ENCODE measurements around the gene NFIC.
A peak's percentile ranks its signal among the peaks of the same experiment; 100 is the strongest.

Gene NFIC

GRCh38 chr19:3481241-3482090 is 115.1 kb downstream of the NFIC start:
- DNase-seq: no peak

- DNase-seq: no peak
These were observed 116.3 kb downstream of the NFIC start for GRCh38 chr19:3482507-3483225.

- peak in 1 of 58 donors; percentile 12 for DNase-seq
These were observed 116.8 kb downstream of the NFIC start, which contains the start of gene SMIM44 for GRCh38 chr19:3483226-3483628. SMIM44 (minus strand) TSS chr19:3483441; CDS start chr19:3483403, 38 bp downstream.

- DNase-seq: no peak
These were observed 125.2 kb downstream of the NFIC start for GRCh38 chr19:3491396-3492119.

GRCh38 chr19:3492131-3492839 is 125.9 kb downstream of the NFIC start:
- no peak for DNase-seq

GRCh38 chr19:3492919-3493318 is 126.5 kb downstream of the NFIC start:
- DNase-seq: no peak

- DNase-seq: no peak
These were observed 127.3 kb downstream of the NFIC start for GRCh38 chr19:3493651-3494050.

GRCh38 chr19:3494051-3494450 is 127.7 kb downstream of the NFIC start:
- peak in 56 of 58 donors; percentile 15 to 98 (median 82) for DNase-seq

GRCh38 chr19:3494559-3494958 is 128.2 kb downstream of the NFIC start:
- DNase-seq: peak in 1 of 58 donors; percentile 37

- DNase-seq: no peak
These were observed 130.2 kb downstream of the NFIC start for GRCh38 chr19:3496392-3497273.

- DNase-seq: no peak
These were observed 131.6 kb downstream of the NFIC start for GRCh38 chr19:3497757-3498520.

GRCh38 chr19:3499738-3500428 is 133.5 kb downstream of the NFIC start:
- no peak for DNase-seq

- DNase-seq: peak; percentile 69 to 99 (median 92)
These were observed 134.2 kb downstream of the NFIC start, which contains the start of gene DOHH for GRCh38 chr19:3500429-3501101. DOHH (minus strand) TSS chr19:3500674; CDS start chr19:3496814, 3,860 bp downstream.

- no peak for DNase-seq
These were observed 135.4 kb downstream of the NFIC start for GRCh38 chr19:3501780-3502179.

GRCh38 chr19:3503036-3503572 is 136.7 kb downstream of the NFIC start:
- DNase-seq: no peak

- no peak for DNase-seq
These were observed 138.4 kb downstream of the NFIC start for GRCh38 chr19:3504735-3505134.

- DNase-seq: peak; percentile 85 to 99 (median 98)
These were observed 139.4 kb downstream of the NFIC start, which contains the start of gene FZR1 for GRCh38 chr19:3505598-3506383. FZR1 (plus strand) TSS chr19:3506311; CDS start chr19:3522990, 16,679 bp downstream.

All from anterior cingulate cortex (tissue), 58 donors.